ENCODE results near the gene SUN1. TPM values are rescaled to one million over a fixed set of nuclear protein-coding genes. Genes with fewer than 3 reads are reported as not detected.

The SUN1 gene
- total RNA-seq, 1 experiment from 2014 or later: 158 TPM

DNA sequence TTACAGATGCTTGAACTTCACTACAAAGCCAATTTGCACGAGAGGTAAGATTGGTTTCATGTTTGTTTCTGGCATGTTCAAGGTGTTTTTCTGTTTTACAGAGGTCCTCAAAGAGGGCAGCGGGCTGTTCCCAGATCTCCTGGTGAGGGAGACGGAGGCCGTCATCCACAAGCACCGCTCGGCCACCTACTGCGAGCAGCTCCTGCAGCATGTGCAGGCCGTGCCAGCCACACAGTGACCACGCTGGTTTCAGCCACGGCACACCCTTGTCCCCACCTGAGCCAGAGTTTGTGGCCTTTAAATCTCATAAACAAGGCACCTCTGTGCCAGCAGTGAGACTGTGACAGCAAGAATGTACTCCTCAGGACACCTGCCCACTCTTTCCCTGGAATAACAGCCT is 46.9 kb upstream of the SUN1 start (continued):
- no peak for TF ChIP-seq ZNF423 (CRISPR knock-in tag; IDR thresholded peaks at IDR 0.05)
- no peak for TF ChIP-seq MYBL2 (CRISPR knock-in tag; IDR thresholded peaks at IDR 0.05)
- TF ChIP-seq ZMAT4 (CRISPR knock-in tag; IDR thresholded peaks at IDR 0.05): no peak
- TF ChIP-seq ESRRA (CRISPR knock-in tag; IDR thresholded peaks at IDR 0.05; ENCODE audit: borderline replicate concordance): no peak
- TF ChIP-seq GABPB1 (CRISPR knock-in tag; IDR thresholded peaks at IDR 0.05): no peak
- TF ChIP-seq PRRX2 (CRISPR knock-in tag; IDR thresholded peaks at IDR 0.05): no peak

GRCh38 chr7:786472-787255 is 45.6 kb upstream of the SUN1 start:
- Mint-ChIP-seq H3K27ac (no peak overlapping the region), H3K27me3 (ENCODE audit: low read depth) (no peaks in the 10 kb centered on the region; the same call in 1 of the 2 replicates), H3K4me3 (no peak overlapping the region), H3K9me3 (peaks cover 10% of the 10 kb centered on the region), H3K4me1 (no peaks in the 10 kb centered on the region), H3K36me3 (peaks cover 41% of the 10 kb centered on the region)
- ATAC-seq (peak; percentile 92), DNase-seq (ENCODE audit: low spot score) (peak; percentile 87)
- CTCF ChIA-PET: interaction anchor here (0.6 to 2.2 kb wide), 25 partner anchors 11 to 468 kb away, joined by 3 to 17 read pairs (median 5); partner anchors contain the start of gene SUN1
- no peak for TF ChIP-seq ESRRA (CRISPR knock-in tag; IDR thresholded peaks at IDR 0.05; ENCODE audit: borderline replicate concordance)
- TF ChIP-seq CTCF (IDR thresholded peaks at IDR 0.05): peak; percentile 86
- POLR2A ChIA-PET: no interaction called here

GRCh38 chr7:787332-788240 is 44.7 kb upstream of the SUN1 start:
- DNase-seq (ENCODE audit: low spot score) (peak; percentile 34), ATAC-seq (peak; percentile 69)
- ChIA-PET POLR2A (interaction anchor here (1.0 kb wide), 1 partner anchor 28 kb away, joined by 3 read pairs; no protein-coding TSS in a partner anchor), CTCF (interaction anchor here (0.6 to 2.2 kb wide), 13 partner anchors 15 to 469 kb away, joined by 3 to 17 read pairs (median 7); no protein-coding TSS in a partner anchor)
- H3K36me3 Mint-ChIP-seq: peaks cover 33% of the 10 kb centered on the region
- H3K27ac Mint-ChIP-seq: no peak overlapping the region
- H3K4me1 Mint-ChIP-seq: no peaks in the 10 kb centered on the region
- H3K27me3 Mint-ChIP-seq (ENCODE audit: low read depth): no peaks in the 10 kb centered on the region; the same call in 1 of the 2 replicates
- H3K9me3 Mint-ChIP-seq: peaks cover 10% of the 10 kb centered on the region
- H3K4me3 Mint-ChIP-seq: no peak overlapping the region
- TF ChIP-seq CREM (CRISPR knock-in tag; IDR thresholded peaks at IDR 0.05) (no peak), PREB (CRISPR knock-in tag; IDR thresholded peaks at IDR 0.05; ENCODE audit: borderline replicate concordance) (no peak), HMGA2 (CRISPR knock-in tag; IDR thresholded peaks at IDR 0.05) (no peak), ETV6 (CRISPR knock-in tag; IDR thresholded peaks at IDR 0.05) (no peak), ELF4 (CRISPR knock-in tag; IDR thresholded peaks at IDR 0.05; ENCODE audit: low read depth) (no peak), USF1 (CRISPR knock-in tag; IDR thresholded peaks at IDR 0.05) (no peak), NFYB (CRISPR knock-in tag; conservative IDR thresholded peaks at IDR 0.05; ENCODE audit: low read depth) (no peak), GRHL2 (CRISPR knock-in tag; IDR thresholded peaks at IDR 0.05; ENCODE audit: insufficient replicate concordance, severe bottlenecking) (no peak), ZNF219 (CRISPR knock-in tag; IDR thresholded peaks at IDR 0.05; ENCODE audit: borderline replicate concordance) (no peak), ZBTB21 (CRISPR knock-in tag; IDR thresholded peaks at IDR 0.05; ENCODE audit: borderline replicate concordance) (no peak)
- TF ChIP-seq, protein P1, sequence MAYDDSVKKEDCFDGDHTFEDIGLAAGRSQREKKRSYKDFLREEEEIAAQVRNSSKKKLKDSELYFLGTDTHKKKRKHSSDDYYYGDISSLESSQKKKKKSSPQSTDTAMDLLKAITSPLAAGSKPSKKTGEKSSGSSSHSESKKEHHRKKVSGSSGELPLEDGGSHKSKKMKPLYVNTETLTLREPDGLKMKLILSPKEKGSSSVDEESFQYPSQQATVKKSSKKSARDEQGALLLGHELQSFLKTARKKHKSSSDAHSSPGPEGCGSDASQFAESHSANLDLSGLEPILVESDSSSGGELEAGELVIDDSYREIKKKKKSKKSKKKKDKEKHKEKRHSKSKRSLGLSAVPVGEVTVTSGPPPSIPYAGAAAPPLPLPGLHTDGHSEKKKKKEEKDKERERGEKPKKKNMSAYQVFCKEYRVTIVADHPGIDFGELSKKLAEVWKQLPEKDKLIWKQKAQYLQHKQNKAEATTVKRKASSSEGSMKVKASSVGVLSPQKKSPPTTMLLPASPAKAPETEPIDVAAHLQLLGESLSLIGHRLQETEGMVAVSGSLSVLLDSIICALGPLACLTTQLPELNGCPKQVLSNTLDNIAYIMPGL (CRISPR knock-in tag; IDR thresholded peaks at IDR 0.05): no peak
- TF ChIP-seq, protein P2, sequence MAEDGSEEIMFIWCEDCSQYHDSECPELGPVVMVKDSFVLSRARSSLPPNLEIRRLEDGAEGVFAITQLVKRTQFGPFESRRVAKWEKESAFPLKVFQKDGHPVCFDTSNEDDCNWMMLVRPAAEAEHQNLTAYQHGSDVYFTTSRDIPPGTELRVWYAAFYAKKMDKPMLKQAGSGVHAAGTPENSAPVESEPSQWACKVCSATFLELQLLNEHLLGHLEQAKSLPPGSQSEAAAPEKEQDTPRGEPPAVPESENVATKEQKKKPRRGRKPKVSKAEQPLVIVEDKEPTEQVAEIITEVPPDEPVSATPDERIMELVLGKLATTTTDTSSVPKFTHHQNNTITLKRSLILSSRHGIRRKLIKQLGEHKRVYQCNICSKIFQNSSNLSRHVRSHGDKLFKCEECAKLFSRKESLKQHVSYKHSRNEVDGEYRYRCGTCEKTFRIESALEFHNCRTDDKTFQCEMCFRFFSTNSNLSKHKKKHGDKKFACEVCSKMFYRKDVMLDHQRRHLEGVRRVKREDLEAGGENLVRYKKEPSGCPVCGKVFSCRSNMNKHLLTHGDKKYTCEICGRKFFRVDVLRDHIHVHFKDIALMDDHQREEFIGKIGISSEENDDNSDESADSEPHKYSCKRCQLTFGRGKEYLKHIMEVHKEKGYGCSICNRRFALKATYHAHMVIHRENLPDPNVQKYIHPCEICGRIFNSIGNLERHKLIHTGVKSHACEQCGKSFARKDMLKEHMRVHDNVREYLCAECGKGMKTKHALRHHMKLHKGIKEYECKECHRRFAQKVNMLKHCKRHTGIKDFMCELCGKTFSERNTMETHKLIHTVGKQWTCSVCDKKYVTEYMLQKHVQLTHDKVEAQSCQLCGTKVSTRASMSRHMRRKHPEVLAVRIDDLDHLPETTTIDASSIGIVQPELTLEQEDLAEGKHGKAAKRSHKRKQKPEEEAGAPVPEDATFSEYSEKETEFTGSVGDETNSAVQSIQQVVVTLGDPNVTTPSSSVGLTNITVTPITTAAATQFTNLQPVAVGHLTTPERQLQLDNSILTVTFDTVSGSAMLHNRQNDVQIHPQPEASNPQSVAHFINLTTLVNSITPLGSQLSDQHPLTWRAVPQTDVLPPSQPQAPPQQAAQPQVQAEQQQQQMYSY (CRISPR knock-in tag; IDR thresholded peaks at IDR 0.05): no peak
- TF ChIP-seq, protein P3, sequence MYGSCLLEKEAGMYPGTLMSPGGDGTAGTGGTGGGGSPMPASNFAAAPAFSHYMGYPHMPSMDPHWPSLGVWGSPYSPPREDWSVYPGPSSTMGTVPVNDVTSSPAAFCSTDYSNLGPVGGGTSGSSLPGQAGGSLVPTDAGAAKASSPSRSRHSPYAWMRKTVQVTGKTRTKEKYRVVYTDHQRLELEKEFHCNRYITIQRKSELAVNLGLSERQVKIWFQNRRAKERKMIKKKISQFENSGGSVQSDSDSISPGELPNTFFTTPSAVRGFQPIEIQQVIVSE (CRISPR knock-in tag; IDR thresholded peaks at IDR 0.05; ENCODE audit: borderline replicate concordance): no peak
